NCI-H345 (cell line): ENCODE measurements around the gene KLK12.

ENCODE experiments used
- DNase-seq: peaks from one replicate; lab custom pipeline; 2025; lab: John Stamatoyannopoulos, UW

KLK12 gene

GRCh38 chr19:51047031-51047335 is 12.2 kb upstream of the KLK12 start:
- DNase-seq = no peak

- DNase-seq = no peak
These were observed 9.5 kb upstream of the KLK12 start for GRCh38 chr19:51044327-51044726.

- no peak for DNase-seq
These were observed 8.7 kb upstream of the KLK12 start for GRCh38 chr19:51043497-51043896.

GRCh38 chr19:51040151-51040550 is 5.3 kb upstream of the KLK12 start:
- DNase-seq = no peak

GRCh38 chr19:51036519-51036918 is 1.7 kb upstream of the KLK12 start:
- no peak for DNase-seq

GRCh38 chr19:51031880-51032225 is 2.9 kb downstream of the KLK12 start:
- DNase-seq = no peak

GRCh38 chr19:51031220-51031879 is 3.5 kb downstream of the KLK12 start:
- no peak for DNase-seq

- no peak for DNase-seq
These were observed 4.2 kb downstream of the KLK12 start for GRCh38 chr19:51030631-51031030.

- no peak for DNase-seq
These were observed 5.1 kb downstream of the KLK12 start for GRCh38 chr19:51029718-51030117.

GRCh38 chr19:51027873-51028272 is 6.9 kb downstream of the KLK12 start:
- no peak for DNase-seq

GRCh38 chr19:51027126-51027806 is 7.5 kb downstream of the KLK12 start:
- DNase-seq = no peak

- DNase-seq = no peak
These were observed 8.3 kb downstream of the KLK12 start, which contains the start of gene KLK11 for GRCh38 chr19:51026554-51026831. Gene KLK11 (minus strand): TSS chr19:51026616. CDS start chr19:51025631, 985 bp downstream.

- DNase-seq = no peak
These were observed 8.8 kb downstream of the KLK12 start for GRCh38 chr19:51025809-51026553.

- no peak for DNase-seq
These were observed 9.4 kb downstream of the KLK12 start for GRCh38 chr19:51025401-51025800.

GRCh38 chr19:51024924-51025323 is 9.9 kb downstream of the KLK12 start:
- DNase-seq = no peak

- no peak for DNase-seq
These were observed 10.9 kb downstream of the KLK12 start for GRCh38 chr19:51023946-51024345.

GRCh38 chr19:51022526-51022925 is 12.3 kb downstream of the KLK12 start:
- no peak for DNase-seq

- peak; percentile 33 for DNase-seq
These were observed 13.7 kb downstream of the KLK12 start for GRCh38 chr19:51020988-51021651.

- no peak for DNase-seq
These were observed 15.3 kb downstream of the KLK12 start, which contains the start of gene KLK10 for GRCh38 chr19:51019544-51019925. Gene KLK10 (minus strand): TSS chr19:51019709. CDS start chr19:51019130, 579 bp downstream.

GRCh38 chr19:51018745-51019543 is 15.9 kb downstream of the KLK12 start:
- DNase-seq = no peak

- DNase-seq = no peak
These were observed 17.8 kb downstream of the KLK12 start for GRCh38 chr19:51016798-51017683.
